Pancreas (tissue), 10 donors: ENCODE results near the gene ABCC1. TPM values are rescaled to one million over a fixed set of nuclear protein-coding genes. Genes with fewer than 3 reads are reported as not detected.

Experiments
- ATAC-seq, 4 donors: fragments of 200-7000 bp; cut with Tn5 transposase; one replicate each; pipeline versions ENCODE4 v1.8.0 to v1.9.1; 2020; ENCODE audit warnings: mild to moderate bottlenecking in 4 of 4, moderate library complexity in 4 of 4
- DNase-seq, 6 donors: peaks; one replicate each; pipeline ENCODE4 v3.0.0-alpha.2; 2020
- FAIRE-seq: peaks from 2 replicates; lab custom pipeline; 2012; peaks lifted over from hg19 to GRCh38; lab: Jason Lieb, UNC
- H3K27ac ChIP-seq, 4 donors: fragments of 200-600 bp; sonication (generic); 1 replicate in 3 of 4; 2 replicates in 1 of 4; pipeline versions ENCODE4 v1.5.0 to v1.8.0; 2020
- H3K27me3 ChIP-seq, 4 donors: fragments of 200-600 bp; one replicate each; pipeline ENCODE4 v1.8.0; 2021
- H3K36me3 ChIP-seq, 3 donors: fragments of 200-600 bp; sonication (generic) in 1 of 3; one replicate each; pipeline versions ENCODE4 v1.5.0 to v1.8.0; 2020 to 2021
- H3K4me1 ChIP-seq, 3 donors: fragments of 200-600 bp; one replicate each; pipeline ENCODE4 v1.8.0; 2021
- H3K4me3 ChIP-seq, 4 donors: fragments of 200-600 bp; sonication (generic) in 2 of 4; one replicate each; pipeline versions ENCODE4 v1.5.0 to v1.8.0; 2020 to 2021
- H3K9me3 ChIP-seq, 4 donors: fragments of 200-600 bp; one replicate each; pipeline ENCODE4 v1.8.0; 2021
- WGBS, 2 donors: extraction: QIAGEN DNeasy Blood & Tissue Kit; methylation state at CpG; one replicate each; pipeline ENCODE4 v1.1.7; 2013; 5-methylcytosine and 5-hydroxymethylcytosine counted together
- intact Hi-C, 3 donors: fragments of 100-400 bp; cut with DNase I; formaldehyde crosslinking; loops; one replicate each; pipeline versions ENCODE4 v1.11.1 to v1.14.2; 2022
- polyA plus RNA-seq, 2 donors: library from polyadenylated mRNA; stranded (reverse); fragments of 200-250 nt; gene quantifications; one replicate each; pipeline ENCODE4 v1.2.3, GENCODE V29; 2013
- total RNA-seq, 6 donors: library from RNA; stranded (reverse); fragmentation: NEBNext Ultra II Directional in 4 of 6; extraction: Animal tissue kit (Norgen Biotek cat#: 25700) in 4 of 6; gene quantifications; one replicate each; pipeline versions ENCODE4 v1.2.1 to v1.2.4, GENCODE V29; 2021 to 2023
- TF ChIP-seq, protein P1 (sequence below), 4 donors: fragments of 200-600 bp; sonication (generic) in 3 of 4; IDR thresholded peaks; one replicate each; pipeline versions ENCODE4 v1.5.0 to v1.8.0; 2021; ENCODE audit warnings: antibody characterized with exemption in 4 of 4
- donor health status: healthy with polysubstance abuse.
- donor health status: DM: no; HTN: no; CAD: no; lungs with moderate emphysema.
- donor health status: DM: no; HTN: no; CAD: no.
- donor health status: control.
- donor health status: control.
- donor health status: Bipolar disorder and iron deficiency.
- donor health status: DM: yes; HTN: yes; CAD: no.
- donor health status: DM: no; HTN: no; CAD: no.
- donor health status: DM: no; HTN: no; CAD: no.
- donor health status: DM: yes; HTN: yes; CAD: no.

Gene ABCC1
- total and polyA plus RNA-seq, 8 donors: 8.5 to 16.8 (median 12.0) TPM

DNA sequence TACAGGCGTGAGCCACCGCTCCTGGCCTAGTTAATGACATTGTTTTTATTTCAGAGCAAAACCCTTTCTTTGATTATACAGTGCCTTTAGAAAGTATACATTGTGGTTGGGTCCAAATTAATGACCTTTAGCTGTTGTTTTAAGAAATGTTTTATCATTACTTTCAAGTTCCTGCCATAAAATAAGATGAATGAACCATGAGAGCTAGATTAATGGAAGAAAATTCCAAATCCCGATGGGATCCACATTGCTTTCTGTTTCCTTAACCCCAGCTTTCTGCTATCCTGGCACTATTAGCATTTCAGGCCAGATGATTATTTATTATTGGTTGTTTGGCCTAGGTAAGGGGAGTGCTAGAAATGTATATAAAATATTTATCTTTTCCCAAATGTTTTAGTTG, 131.7 kb downstream of the ABCC1 start:
- no peaks in the 10 kb centered on the region for H3K4me1 ChIP-seq
- no peak overlapping the region for H3K4me3 ChIP-seq
- TF ChIP-seq, protein P1, sequence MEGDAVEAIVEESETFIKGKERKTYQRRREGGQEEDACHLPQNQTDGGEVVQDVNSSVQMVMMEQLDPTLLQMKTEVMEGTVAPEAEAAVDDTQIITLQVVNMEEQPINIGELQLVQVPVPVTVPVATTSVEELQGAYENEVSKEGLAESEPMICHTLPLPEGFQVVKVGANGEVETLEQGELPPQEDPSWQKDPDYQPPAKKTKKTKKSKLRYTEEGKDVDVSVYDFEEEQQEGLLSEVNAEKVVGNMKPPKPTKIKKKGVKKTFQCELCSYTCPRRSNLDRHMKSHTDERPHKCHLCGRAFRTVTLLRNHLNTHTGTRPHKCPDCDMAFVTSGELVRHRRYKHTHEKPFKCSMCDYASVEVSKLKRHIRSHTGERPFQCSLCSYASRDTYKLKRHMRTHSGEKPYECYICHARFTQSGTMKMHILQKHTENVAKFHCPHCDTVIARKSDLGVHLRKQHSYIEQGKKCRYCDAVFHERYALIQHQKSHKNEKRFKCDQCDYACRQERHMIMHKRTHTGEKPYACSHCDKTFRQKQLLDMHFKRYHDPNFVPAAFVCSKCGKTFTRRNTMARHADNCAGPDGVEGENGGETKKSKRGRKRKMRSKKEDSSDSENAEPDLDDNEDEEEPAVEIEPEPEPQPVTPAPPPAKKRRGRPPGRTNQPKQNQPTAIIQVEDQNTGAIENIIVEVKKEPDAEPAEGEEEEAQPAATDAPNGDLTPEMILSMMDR (IDR thresholded peaks at IDR 0.05): no peak
- ATAC-seq (no peak), FAIRE-seq (no peak), DNase-seq (no peak)
- no peaks in the 10 kb centered on the region for H3K27me3 ChIP-seq
- no peaks in the 10 kb centered on the region for H3K9me3 ChIP-seq
- intact Hi-C loops: no loop called here
- peaks cover 0 to 16% (median 0%) of the 10 kb centered on the region in 3 donors for H3K36me3 ChIP-seq
- WGBS, 2 donors: 71 to 73% methylated on average over 3 of the region's 3 CpGs
- no peak overlapping the region for H3K27ac ChIP-seq

DNA sequence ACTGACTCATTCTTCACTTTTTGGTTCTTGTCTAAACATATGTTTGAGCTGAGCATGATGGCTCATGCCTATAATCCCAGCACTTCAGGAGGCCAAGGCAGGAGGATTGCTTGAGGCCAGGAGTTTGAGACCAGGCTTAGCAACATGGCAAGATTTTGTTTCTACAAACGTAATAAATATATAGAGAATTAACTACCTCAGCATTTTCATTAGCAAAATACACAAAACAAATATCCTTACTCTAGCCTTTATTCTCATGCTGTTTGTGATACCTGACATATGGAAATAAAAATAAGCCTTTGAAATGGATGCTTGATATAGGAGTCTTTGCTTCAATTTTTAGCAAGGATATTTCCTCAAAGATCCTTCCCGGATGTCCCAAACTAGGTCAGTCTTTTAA, 132.8 kb downstream of the ABCC1 start:
- H3K27ac ChIP-seq: no peak overlapping the region
- no peak for FAIRE-seq
- H3K9me3 ChIP-seq: no peaks in the 10 kb centered on the region
- TF ChIP-seq, protein P1 (IDR thresholded peaks at IDR 0.05): no peak
- H3K4me3 ChIP-seq: no peak overlapping the region
- peaks cover 0 to 23% (median 0%) of the 10 kb centered on the region in 3 donors for H3K36me3 ChIP-seq
- no peaks in the 10 kb centered on the region for H3K4me1 ChIP-seq
- DNase-seq: no peak
- WGBS, 2 donors: 92 to 95% methylated on average over 2 of the region's 2 CpGs
- ATAC-seq: no peak
- no peaks in the 10 kb centered on the region for H3K27me3 ChIP-seq
- intact Hi-C loops: no loop called here

GRCh38 chr16:16083421-16084156, 134.2 kb downstream of the ABCC1 start:
- no peaks in the 10 kb centered on the region for H3K27me3 ChIP-seq
- H3K4me3 ChIP-seq: no peak overlapping the region
- no peak for DNase-seq
- H3K4me1 ChIP-seq: no peaks in the 10 kb centered on the region
- no peak overlapping the region for H3K27ac ChIP-seq
- FAIRE-seq: no peak
- WGBS, 2 donors: 97 to 98% methylated on average over 10 of the region's 10 CpGs
- intact Hi-C loops: no loop called here
- H3K36me3 ChIP-seq: peaks cover 0 to 20% (median 0%) of the 10 kb centered on the region in 3 donors
- TF ChIP-seq, protein P1 (IDR thresholded peaks at IDR 0.05): no peak
- ATAC-seq: no peak
- H3K9me3 ChIP-seq: no peaks in the 10 kb centered on the region

- 95 to 98% methylated on average over 3 of the region's 3 CpGs for WGBS, 2 donors
- Histone ChIP-seq H3K27ac (no peak overlapping the region), H3K9me3 (no peaks in the 10 kb centered on the region), H3K4me1 (no peaks in the 10 kb centered on the region), H3K36me3 (peaks cover 0 to 20% (median 0%) of the 10 kb centered on the region in 3 donors), H3K27me3 (no peaks in the 10 kb centered on the region), H3K4me3 (no peak overlapping the region)
- no peak for ATAC-seq
- TF ChIP-seq, protein P1 (IDR thresholded peaks at IDR 0.05): no peak
- DNase-seq: no peak
- FAIRE-seq: no peak
- intact Hi-C loops: no loop called here
Measured at GRCh38 chr16:16084874-16085273, 135.5 kb downstream of the ABCC1 start.
